K562 (cell line): Measurements from ENCODE around the gene FARP2. TPM values are rescaled to one million over a fixed set of nuclear protein-coding genes. Genes with fewer than 3 reads are reported as not detected.

Source experiments
- BCLAF1 ChIP-seq, 2 experiments: fragments of 450-650 bp in 1 of 2; IDR thresholded peaks; 2 replicates each; pipeline ENCODE4 v1.6.1; 2011 to 2017; ENCODE audit warnings: low read depth in 2 of 2, antibody characterized with exemption in 1 of 2, borderline replicate concordance in 1 of 2, low read length in 1 of 2, mild to moderate bottlenecking in 1 of 2, mixed read lengths in 1 of 2; ENCODE audit not compliant: control insufficient read depth in 1 of 2
- CTCF ChIP-seq, 3 experiments: IDR thresholded peaks in 2 of 3; conservative IDR thresholded peaks in 1 of 3; 2 replicates each; pipeline ENCODE4 v1.5.1; 2011 to 2012; ENCODE audit warnings: low read length in 3 of 3, mild to moderate bottlenecking in 3 of 3, control low read depth in 2 of 3, improper control_type of control experiment in 1 of 3, inconsistent platforms in 1 of 3, low read depth in 1 of 3, mixed read lengths in 1 of 3, moderate library complexity in 1 of 3; ENCODE audit not compliant: insufficient read depth in 2 of 3
- DDX20 ChIP-seq: fragments of 450-650 bp; IDR thresholded peaks from 2 replicates; pipeline ENCODE4 v1.6.1; 2016; ENCODE audit warnings: missing genetic modification characterization, low read depth, mild to moderate bottlenecking, missing compliant biosample characterization, moderate library complexity
- E2F8 ChIP-seq: fragments of 450-650 bp; IDR thresholded peaks from 2 replicates; pipeline ENCODE4 v1.7.1; 2018; ENCODE audit warnings: mild to moderate bottlenecking, low read depth; ENCODE audit not compliant: partially characterized antibody
- MCM2 ChIP-seq: fragments of 450-650 bp; IDR thresholded peaks from 2 replicates; pipeline ENCODE4 v1.6.1; 2017; ENCODE audit warnings: low read depth, mild to moderate bottlenecking
- SMAD1 ChIP-seq: fragments of 150-350 bp; IDR thresholded peaks from 2 replicates; pipeline ENCODE4 v1.6.1; 2014; ENCODE audit warnings: low read length, low read depth; ENCODE audit not compliant: partially characterized antibody
- SMAD4 ChIP-seq: fragments of 250-450 bp; sonication (Bioruptor Pico); conservative IDR thresholded peaks from 2 replicates; pipeline ENCODE4 v1.8.0; 2021; ENCODE audit warnings: inconsistent platforms, mild to moderate bottlenecking, moderate library complexity
- SMARCE1 ChIP-seq: fragments of 450-650 bp; IDR thresholded peaks from 2 replicates; pipeline ENCODE4 v1.7.1; 2016; ENCODE audit warnings: mild to moderate bottlenecking
- ZFP1 ChIP-seq: fragments of 450-650 bp; formaldehyde crosslinking; IDR thresholded peaks from 2 replicates; pipeline ENCODE4 v1.4.0; 2020; ENCODE audit warnings: mild to moderate bottlenecking, mixed read lengths
- ZKSCAN3 ChIP-seq: fragments of 250-450 bp; sonication (Bioruptor Pico); IDR thresholded peaks from 2 replicates; pipeline ENCODE4 v1.4.0; 2020
- ZNF507 ChIP-seq: conservative IDR thresholded peaks from 2 replicates; pipeline ENCODE4 v1.6.1; 2017; ENCODE audit warnings: missing genetic modification characterization, missing compliant biosample characterization
- ZNF76 ChIP-seq: fragments of 250-450 bp; sonication (Bioruptor Pico); IDR thresholded peaks from 2 replicates; pipeline ENCODE4 v1.4.0; 2020; ENCODE audit warnings: mild to moderate bottlenecking, moderate library complexity, borderline replicate concordance
- polyA plus RNA-seq, 8 experiments: library from polyadenylated mRNA; depleted of rRNA in 4 of 8; stranded (reverse) in 5 of 8; unstranded in 3 of 8; fragments of >200 nt; fragmentation: Nextera tagmentation in 2 of 8; fragmentation: Illumina TruSeq in 1 of 8; extraction: Ambion mirVana in 2 of 8; extraction: Trizol in 1 of 8; gene quantifications; 2 replicates each; pipeline versions ENCODE4 v1.2.1 to v1.2.3, GENCODE V29; 2011 to 2014; ENCODE audit warnings: inconsistent platforms in 1 of 8, missing spikeins in 1 of 8
- total RNA-seq, 7 experiments: library from RNA; depleted of rRNA in 6 of 7; stranded (reverse); fragments of >200 nt in 6 of 7; fragmentation: Illumina TruSeq in 2 of 7; extraction: Trizol in 2 of 7; gene quantifications; 2 replicates each; pipeline versions ENCODE4 v1.2.1 to v1.2.3, GENCODE V29; 2011 to 2021; ENCODE audit warnings: low replicate concordance in 1 of 7
- TF ChIP-seq, protein P1 (sequence below): sonication (generic); formaldehyde crosslinking; IDR thresholded peaks from 2 replicates; pipeline ENCODE4 v1.5.0; 2020; ENCODE audit warnings: missing genetic modification reagents
- TF ChIP-seq, protein P2 (sequence below), 2 experiments: fragments of 450-650 bp; IDR thresholded peaks; 2 replicates each; pipeline ENCODE4 v1.6.1; 2016

Gene FARP2
- total and polyA plus RNA-seq, 9 of the 15 experiments (the other 6 are each of a cell fraction or from before 2014, with no cell fraction given) = 4.1 to 38.1 (median 21.1) TPM

- no peak for TF ChIP-seq BCLAF1 (IDR thresholded peaks at IDR 0.05; ENCODE audit: borderline replicate concordance in 1 of 2, control insufficient read depth in 1 of 2, low read depth in 2 of 2, low read length in 1 of 2)
- TF ChIP-seq, protein P1, sequence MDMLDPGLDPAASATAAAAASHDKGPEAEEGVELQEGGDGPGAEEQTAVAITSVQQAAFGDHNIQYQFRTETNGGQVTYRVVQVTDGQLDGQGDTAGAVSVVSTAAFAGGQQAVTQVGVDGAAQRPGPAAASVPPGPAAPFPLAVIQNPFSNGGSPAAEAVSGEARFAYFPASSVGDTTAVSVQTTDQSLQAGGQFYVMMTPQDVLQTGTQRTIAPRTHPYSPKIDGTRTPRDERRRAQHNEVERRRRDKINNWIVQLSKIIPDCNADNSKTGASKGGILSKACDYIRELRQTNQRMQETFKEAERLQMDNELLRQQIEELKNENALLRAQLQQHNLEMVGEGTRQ (CRISPR knock-in tag) = no peak
- TF ChIP-seq SMAD4 (CRISPR knock-in tag) = 0 out of 2 replicates have a peak, but pooled peaks have one; percentile 40
- no peak for TF ChIP-seq MCM2
- TF ChIP-seq E2F8 = no peak
- TF ChIP-seq, protein P2, sequence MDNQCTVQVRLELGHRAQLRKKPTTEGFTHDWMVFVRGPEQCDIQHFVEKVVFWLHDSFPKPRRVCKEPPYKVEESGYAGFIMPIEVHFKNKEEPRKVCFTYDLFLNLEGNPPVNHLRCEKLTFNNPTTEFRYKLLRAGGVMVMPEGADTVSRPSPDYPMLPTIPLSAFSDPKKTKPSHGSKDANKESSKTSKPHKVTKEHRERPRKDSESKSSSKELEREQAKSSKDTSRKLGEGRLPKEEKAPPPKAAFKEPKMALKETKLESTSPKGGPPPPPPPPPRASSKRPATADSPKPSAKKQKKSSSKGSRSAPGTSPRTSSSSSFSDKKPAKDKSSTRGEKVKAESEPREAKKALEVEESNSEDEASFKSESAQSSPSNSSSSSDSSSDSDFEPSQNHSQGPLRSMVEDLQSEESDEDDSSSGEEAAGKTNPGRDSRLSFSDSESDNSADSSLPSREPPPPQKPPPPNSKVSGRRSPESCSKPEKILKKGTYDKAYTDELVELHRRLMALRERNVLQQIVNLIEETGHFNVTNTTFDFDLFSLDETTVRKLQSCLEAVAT (IDR thresholded peaks at IDR 0.05) = no peak
- TF ChIP-seq ZNF507 (tag) = no peak
- no peak for TF ChIP-seq ZNF76
- TF ChIP-seq SMAD1 = peak; percentile 73
- no peak for TF ChIP-seq ZKSCAN3 (CRISPR knock-in tag)
- no peak for TF ChIP-seq SMARCE1
- TF ChIP-seq DDX20 (tag) = no peak
- TF ChIP-seq CTCF (IDR thresholded peaks at IDR 0.05 in 2 of 3, conservative IDR thresholded peaks at IDR 0.05 in 1 of 3; ENCODE audit: insufficient read depth in 2 of 3, low read depth in 1 of 3, low read length in 3 of 3) = no peak
- no peak for TF ChIP-seq ZFP1 (CRISPR knock-in tag)
Observed at GRCh38 chr2:241355983-241356870, at the start of gene FARP2 (continued).
